ENCODE measurements around the gene DNM1.

DNA sequence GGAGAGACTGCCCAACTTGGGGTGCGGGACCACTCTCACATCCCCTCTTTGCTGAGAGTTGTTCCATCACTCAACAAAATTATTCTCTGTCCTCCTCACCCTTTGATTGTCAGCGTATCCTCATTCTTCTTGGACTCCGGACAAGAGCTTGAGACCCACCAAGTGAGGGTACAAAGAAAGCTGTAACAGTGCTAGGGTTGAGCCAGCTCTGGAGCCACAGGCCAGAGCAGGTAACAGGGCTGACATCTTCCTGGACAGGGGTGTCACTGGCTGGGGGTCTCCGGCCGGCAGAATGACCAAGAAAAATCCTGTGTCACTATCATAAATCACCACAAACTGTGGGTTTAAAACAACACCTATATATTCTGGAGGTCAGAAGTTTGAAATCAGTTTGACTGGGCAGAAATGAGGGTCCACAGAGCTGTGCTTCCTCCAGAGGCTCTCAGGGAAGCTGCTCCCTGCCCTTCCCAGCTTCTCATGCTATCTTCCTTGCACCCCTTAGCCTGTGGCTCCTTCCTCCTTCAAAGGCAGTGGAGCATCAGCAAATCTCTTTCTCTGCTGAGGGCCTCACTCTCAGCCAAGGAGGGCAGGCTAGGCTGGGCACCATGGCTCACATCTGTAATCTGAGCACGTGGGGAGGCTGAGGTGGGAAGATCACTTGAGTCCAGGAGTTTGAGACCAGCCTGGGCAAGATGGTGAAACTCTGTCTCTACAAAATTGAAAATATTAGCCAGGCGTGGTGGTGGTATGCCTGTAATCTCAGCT, 47.3 kb upstream of the DNM1 start:
- TF ChIP-seq, protein P1, sequence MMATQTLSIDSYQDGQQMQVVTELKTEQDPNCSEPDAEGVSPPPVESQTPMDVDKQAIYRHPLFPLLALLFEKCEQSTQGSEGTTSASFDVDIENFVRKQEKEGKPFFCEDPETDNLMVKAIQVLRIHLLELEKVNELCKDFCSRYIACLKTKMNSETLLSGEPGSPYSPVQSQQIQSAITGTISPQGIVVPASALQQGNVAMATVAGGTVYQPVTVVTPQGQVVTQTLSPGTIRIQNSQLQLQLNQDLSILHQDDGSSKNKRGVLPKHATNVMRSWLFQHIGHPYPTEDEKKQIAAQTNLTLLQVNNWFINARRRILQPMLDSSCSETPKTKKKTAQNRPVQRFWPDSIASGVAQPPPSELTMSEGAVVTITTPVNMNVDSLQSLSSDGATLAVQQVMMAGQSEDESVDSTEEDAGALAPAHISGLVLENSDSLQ (IDR thresholded peaks at IDR 0.05) = 0 out of 2 replicates have a peak, but pooled peaks have one; percentile 19
- no peak for TF ChIP-seq FOXM1 (IDR thresholded peaks at IDR 0.05; ENCODE audit: borderline replicate concordance)
- no peak for TF ChIP-seq ARNT (IDR thresholded peaks at IDR 0.05)
- no peak for TF ChIP-seq BHLHE40 (IDR thresholded peaks at IDR 0.05; ENCODE audit: borderline replicate concordance)
- no peak for TF ChIP-seq ZNF384 (IDR thresholded peaks at IDR 0.05)
- TF ChIP-seq SP1 (IDR thresholded peaks at IDR 0.05) = no peak
- TF ChIP-seq FOXA1 (IDR thresholded peaks at IDR 0.05) = no peak
- TF ChIP-seq CTBP1 (IDR thresholded peaks at IDR 0.05; ENCODE audit: borderline replicate concordance) = no peak
- TF ChIP-seq SUZ12 (IDR thresholded peaks at IDR 0.05) = no peak

Measured in HEK293T (cell line).